OCI-LY1 (cell line): ENCODE measurements around the gene CLN6.

Experiments used
- EZH2 ChIP-seq: fragments of 200-600 bp; sonication (generic), shearing (Covaris generic); IDR thresholded peaks from 2 replicates; pipeline ENCODE4 v1.8.0; 2017; ENCODE audit warnings: borderline replicate concordance, mixed run types, mild to moderate bottlenecking, antibody characterized with exemption, low read length, moderate library complexity, mixed read lengths
- TF ChIP-seq, protein P1 (sequence below): fragments of 200-600 bp; sonication (generic), shearing (Covaris generic); IDR thresholded peaks from 2 replicates; pipeline ENCODE4 v1.5.1; 2017; ENCODE audit warnings: mild to moderate bottlenecking, antibody characterized with exemption, low read length, moderate library complexity, mixed read lengths

DNA sequence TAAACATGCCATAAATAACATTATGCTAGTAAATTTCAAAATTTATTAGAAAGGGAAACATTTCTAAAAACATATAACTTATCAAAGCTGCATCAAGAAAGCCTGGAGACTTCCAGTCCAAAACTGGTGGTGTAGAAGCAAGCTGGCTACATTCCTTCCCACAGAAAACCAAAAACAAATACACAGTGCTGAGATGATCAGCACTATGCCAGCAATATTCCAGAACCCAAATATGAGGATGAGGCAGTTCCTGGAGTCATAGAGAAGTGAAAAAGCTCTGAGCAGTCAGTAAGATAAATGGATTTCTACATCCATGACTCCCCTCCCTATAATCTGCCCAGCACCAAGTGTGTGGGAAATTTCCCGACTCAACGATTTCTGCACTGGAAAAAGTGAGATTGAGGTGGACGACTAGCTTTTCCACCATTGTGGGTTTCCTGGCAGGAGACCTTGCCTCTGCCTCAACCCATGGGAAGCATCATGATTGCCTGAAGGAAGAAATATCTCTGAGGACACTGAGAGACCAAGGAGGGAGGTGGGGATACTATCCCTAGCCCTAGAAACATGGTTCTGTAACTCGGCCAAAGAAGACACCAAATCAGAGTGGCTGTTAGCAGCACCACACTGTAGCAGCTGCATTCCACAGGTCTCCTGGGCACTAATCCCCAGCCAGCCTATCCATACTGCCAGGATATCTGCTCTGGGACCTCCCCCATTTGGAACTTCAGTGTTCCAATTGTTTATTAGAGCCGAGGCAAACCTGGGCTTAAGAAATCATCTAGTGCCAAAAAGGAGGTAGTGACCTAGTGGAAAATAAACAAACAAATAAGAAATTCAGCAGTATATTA lies 11.8 kb upstream of the CLN6 start:
- TF ChIP-seq, protein P1, sequence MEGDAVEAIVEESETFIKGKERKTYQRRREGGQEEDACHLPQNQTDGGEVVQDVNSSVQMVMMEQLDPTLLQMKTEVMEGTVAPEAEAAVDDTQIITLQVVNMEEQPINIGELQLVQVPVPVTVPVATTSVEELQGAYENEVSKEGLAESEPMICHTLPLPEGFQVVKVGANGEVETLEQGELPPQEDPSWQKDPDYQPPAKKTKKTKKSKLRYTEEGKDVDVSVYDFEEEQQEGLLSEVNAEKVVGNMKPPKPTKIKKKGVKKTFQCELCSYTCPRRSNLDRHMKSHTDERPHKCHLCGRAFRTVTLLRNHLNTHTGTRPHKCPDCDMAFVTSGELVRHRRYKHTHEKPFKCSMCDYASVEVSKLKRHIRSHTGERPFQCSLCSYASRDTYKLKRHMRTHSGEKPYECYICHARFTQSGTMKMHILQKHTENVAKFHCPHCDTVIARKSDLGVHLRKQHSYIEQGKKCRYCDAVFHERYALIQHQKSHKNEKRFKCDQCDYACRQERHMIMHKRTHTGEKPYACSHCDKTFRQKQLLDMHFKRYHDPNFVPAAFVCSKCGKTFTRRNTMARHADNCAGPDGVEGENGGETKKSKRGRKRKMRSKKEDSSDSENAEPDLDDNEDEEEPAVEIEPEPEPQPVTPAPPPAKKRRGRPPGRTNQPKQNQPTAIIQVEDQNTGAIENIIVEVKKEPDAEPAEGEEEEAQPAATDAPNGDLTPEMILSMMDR, result no peak
- no peak for TF ChIP-seq EZH2
